DOHH2 (cell line): ENCODE data around the gene CALHM2.

ENCODE experiments used
- H3F3A ChIP-seq: fragments of 200-600 bp; sonication (generic), shearing (Covaris generic); 2 replicates; pipeline ENCODE4 v1.6.0; 2016; ENCODE audit warnings: antibody characterized with exemption, mild to moderate bottlenecking; ENCODE audit not compliant: control insufficient read depth, insufficient read depth
- H3K27ac ChIP-seq: fragments of 200-600 bp; sonication (generic); 2 replicates; pipeline ENCODE4 v1.5.1; 2014; ENCODE audit warnings: low read depth, mild to moderate bottlenecking, low read length, moderate library complexity
- H3K27me3 ChIP-seq: fragments of 200-600 bp; sonication (generic); 2 replicates; pipeline ENCODE4 v1.6.1; 2014; ENCODE audit warnings: mild to moderate bottlenecking, low read length, mixed read lengths; ENCODE audit not compliant: control insufficient read depth
- H3K36me3 ChIP-seq: fragments of 200-600 bp; sonication (generic); 2 replicates; pipeline ENCODE4 v1.6.1; 2014; ENCODE audit warnings: mild to moderate bottlenecking, low read length, moderate library complexity, mixed read lengths; ENCODE audit not compliant: control insufficient read depth
- H3K4me1 ChIP-seq: fragments of 200-600 bp; sonication (generic); 2 replicates; pipeline ENCODE4 v1.6.1; 2014; ENCODE audit warnings: mild to moderate bottlenecking, low read length, mixed read lengths; ENCODE audit not compliant: control insufficient read depth
- H3K4me2 ChIP-seq: fragments of 200-600 bp; sonication (generic); 2 replicates; pipeline ENCODE4 v1.6.0; 2014; ENCODE audit warnings: mild to moderate bottlenecking, low read length, moderate library complexity
- H3K4me3 ChIP-seq: fragments of 200-600 bp; sonication (generic); 2 replicates; pipeline ENCODE4 v1.5.1; 2014; ENCODE audit warnings: mild to moderate bottlenecking, low read length, mixed read lengths
- H3K79me2 ChIP-seq: fragments of 200-600 bp; sonication (generic); 2 replicates; pipeline ENCODE4 v1.6.1; 2014; ENCODE audit warnings: mild to moderate bottlenecking, low read length, mixed read lengths; ENCODE audit not compliant: control insufficient read depth
- H3K9me2 ChIP-seq: fragments of 200-600 bp; sonication (generic); replicated peaks from 2 replicates; pipeline ENCODE4 v1.6.1; 2014; ENCODE audit warnings: mild to moderate bottlenecking, low read length, mixed read lengths; ENCODE audit not compliant: control insufficient read depth
- H3K9me3 ChIP-seq: fragments of 200-600 bp; sonication (generic); 2 replicates; pipeline ENCODE4 v1.6.1; 2014; ENCODE audit warnings: antibody characterized with exemption, low read length, mixed read lengths; ENCODE audit not compliant: control insufficient read depth, insufficient read depth
- H4K20me1 ChIP-seq: fragments of 200-600 bp; sonication (generic); 2 replicates; pipeline ENCODE4 v1.6.0; 2014; ENCODE audit warnings: low read depth, mild to moderate bottlenecking, antibody characterized with exemption, low read length, moderate library complexity; ENCODE audit not compliant: control insufficient read depth, insufficient read depth
- CTCF ChIP-seq: fragments of 200-600 bp; sonication (generic); IDR thresholded peaks from one replicate; pipeline ENCODE4 v1.5.1; 2014; ENCODE audit warnings: antibody characterized with exemption, mild to moderate bottlenecking, low read depth, low read length; ENCODE audit not compliant: poor library complexity, severe bottlenecking
- EZH2phosphoT487 ChIP-seq: fragments of 200-600 bp; sonication (generic); IDR thresholded peaks from 2 replicates; pipeline ENCODE4 v1.6.1; 2017; ENCODE audit warnings: borderline replicate concordance, mild to moderate bottlenecking, antibody characterized with exemption, low read length, moderate library complexity, mixed read lengths

Gene CALHM2

GRCh38 chr10:103495321-103495720 lies 43.2 kb upstream of the CALHM2 start:
- Histone ChIP-seq H4K20me1 (no peaks in the 10 kb centered on the region), H3K79me2 (no peaks in the 10 kb centered on the region), H3K4me3 (no peak overlapping the region), H3F3A (no peaks in the 10 kb centered on the region), H3K27ac (no peak overlapping the region), H3K9me2 (no peaks in the 10 kb centered on the region), H3K4me2 (no peak overlapping the region), H3K36me3 (no peaks in the 10 kb centered on the region), H3K27me3 (peaks cover 68% of the 10 kb centered on the region), H3K9me3 (no peaks in the 10 kb centered on the region), H3K4me1 (peaks cover 17% of the 10 kb centered on the region)
- no peak for TF ChIP-seq EZH2phosphoT487
- TF ChIP-seq CTCF, result no peak

- H3K9me2 ChIP-seq, result no peaks in the 10 kb centered on the region
- H3K4me1 ChIP-seq, result peaks cover 18% of the 10 kb centered on the region
- TF ChIP-seq CTCF (no peak), EZH2phosphoT487 (peak; percentile 63; the same call in 1 of the 2 replicates)
- no peaks in the 10 kb centered on the region for H3F3A ChIP-seq
- no peak overlapping the region for H3K27ac ChIP-seq
- no peaks in the 10 kb centered on the region for H3K36me3 ChIP-seq
- H3K4me2 ChIP-seq, result peak overlapping the region; percentile 70
- peaks cover 60% of the 10 kb centered on the region for H3K27me3 ChIP-seq
- no peaks in the 10 kb centered on the region for H3K79me2 ChIP-seq
- peak overlapping the region; percentile 61 for H3K4me3 ChIP-seq
- H4K20me1 ChIP-seq, result no peaks in the 10 kb centered on the region
- no peaks in the 10 kb centered on the region for H3K9me3 ChIP-seq
Measured at GRCh38 chr10:103493916-103494877, 42.0 kb upstream of the CALHM2 start.

GRCh38 chr10:103493362-103493915 lies 41.3 kb upstream of the CALHM2 start, which contains the start of gene NEURL1:
NEURL1 (plus strand) TSS chr10:103493705; CDS start chr10:103494388, 683 bp downstream.
- no peaks in the 10 kb centered on the region for H3K79me2 ChIP-seq
- no peaks in the 10 kb centered on the region for H3K9me2 ChIP-seq
- H3K4me1 ChIP-seq, result peaks cover 18% of the 10 kb centered on the region
- TF ChIP-seq CTCF, result no peak
- peak; percentile 83 for TF ChIP-seq EZH2phosphoT487
- H3K27me3 ChIP-seq, result peaks cover 55% of the 10 kb centered on the region
- no peaks in the 10 kb centered on the region for H3K36me3 ChIP-seq
- no peaks in the 10 kb centered on the region for H3K9me3 ChIP-seq
- H3K27ac ChIP-seq, result no peak within 1 kb of the TSS
- no peaks in the 10 kb centered on the region for H3F3A ChIP-seq
- H4K20me1 ChIP-seq, result no peaks in the 10 kb centered on the region
- H3K4me2 ChIP-seq, result peak within 1 kb of the TSS; percentile 70
- peak within 1 kb of the TSS; percentile 61 for H3K4me3 ChIP-seq
